Transverse colon (tissue), 4 donors: ENCODE results near the gene CLGN. TPM values are rescaled to one million over a fixed set of nuclear protein-coding genes. Genes with fewer than 3 reads are reported as not detected.
"Not testable (repeated sequence)": the region's sequence is repeated elsewhere in the genome, so short reads cannot be mapped to it uniquely, and the experiment has no call there.

Source experiments
- DNase-seq: peaks from one replicate; pipeline ENCODE4 v3.0.0-alpha.2; 2019
- H3K27ac ChIP-seq, 4 donors: fragments of 200-600 bp; sonication (generic); 2 replicates each; pipeline ENCODE4 v1.5.1; 2016 to 2018; ENCODE audit warnings: inconsistent platforms in 4 of 4
- H3K27me3 ChIP-seq: fragments of 200-600 bp; sonication (generic); 2 replicates; pipeline ENCODE4 v1.5.1; 2017; ENCODE audit warnings: inconsistent platforms
- H3K36me3 ChIP-seq, 4 donors: fragments of 200-600 bp; sonication (generic); 2 replicates each; pipeline ENCODE4 v1.5.1; 2017 to 2019; ENCODE audit warnings: inconsistent platforms in 4 of 4
- H3K4me1 ChIP-seq, 4 donors: fragments of 200-600 bp; sonication (generic); 2 replicates each; pipeline ENCODE4 v1.5.1; 2017 to 2020; ENCODE audit warnings: inconsistent platforms in 4 of 4
- H3K4me3 ChIP-seq, 4 donors: fragments of 200-600 bp; sonication (generic); 1 replicate in 1 of 4; 2 replicates in 3 of 4; pipeline versions ENCODE4 v1.5.1 to v1.6.1; 2017 to 2019; ENCODE audit warnings: inconsistent platforms in 4 of 4
- H3K9me3 ChIP-seq, 2 donors: fragments of 200-600 bp; sonication (generic); 2 replicates each; pipeline ENCODE4 v1.5.1; 2017 to 2019; ENCODE audit warnings: inconsistent platforms in 2 of 2
- CTCF ChIP-seq, 5 experiments: fragments of 200-600 bp in 3 of 5; fragments of 450-650 bp in 2 of 5; sonication (generic) in 3 of 5; IDR thresholded peaks; 1 replicate in 2 of 5; 2 replicates in 3 of 5; pipeline ENCODE4 v1.5.1; 2016 to 2017; ENCODE audit warnings: antibody characterized with exemption in 5 of 5, inconsistent platforms in 3 of 5, mild to moderate bottlenecking in 2 of 5, moderate library complexity in 1 of 5
- EP300 ChIP-seq: sonication (generic); formaldehyde crosslinking; IDR thresholded peaks from one replicate; pipeline ENCODE4 v1.6.1; 2017; ENCODE audit warnings: antibody characterized with exemption, low read depth
- POLR2A ChIP-seq: fragments of 450-650 bp; IDR thresholded peaks from one replicate; pipeline ENCODE4 v1.6.1; 2016; ENCODE audit warnings: antibody characterized with exemption, mild to moderate bottlenecking, moderate library complexity
- POLR2AphosphoS5 ChIP-seq, 3 donors: sonication (generic); formaldehyde crosslinking; IDR thresholded peaks; one replicate each; pipeline ENCODE4 v1.6.1; 2016; ENCODE audit warnings: antibody characterized with exemption in 3 of 3
- WGBS, 2 donors: methylation state at CpG; one replicate each; pipeline ENCODE4 v1.1.5; 2018; ENCODE audit warnings: low coverage in 1 of 2; 5-methylcytosine and 5-hydroxymethylcytosine counted together
- in situ Hi-C, 4 donors: fragments of 200-750 bp; cut with MboI; loops; one replicate each; pipeline versions ENCODE4 v1.15.0 to v1.15.1; 2017; ENCODE audit warnings: low sequenced_read_pairs in 3 of 4, low pct_ligation_motif_present in 1 of 4, low pct_unique_long_range_greater_than_20kb in 1 of 4
- intact Hi-C: fragments of 100-400 bp; cut with DNase I; formaldehyde crosslinking; loops from one replicate; pipeline ENCODE4 v1.15.1; 2023; ENCODE audit warnings: low total_unique reads
- total RNA-seq, 4 donors: library from RNA; depleted of rRNA; stranded (reverse); fragments of >200 nt; gene quantifications; one replicate each; pipeline ENCODE4 v1.1.0, GENCODE V29; 2016

CLGN gene
- total RNA-seq, 4 donors from 2014 or later: 1.5 to 2.4 (median 1.5) TPM; not detected in 1

GRCh38 chr4:140463614-140464013 lies 36.2 kb upstream of the CLGN start:
- WGBS, 2 donors: 33 to 52% methylated on average over 1 of the region's 1 CpG
- Histone ChIP-seq H3K27ac (peak overlapping the region; percentile 36 to 72 (median 66)), H3K9me3 (no peaks in the 10 kb centered on the region), H3K27me3 (no peaks in the 10 kb centered on the region), H3K4me1 (peaks cover 0 to 15% (median 7%) of the 10 kb centered on the region in 4 donors), H3K4me3 (no peak overlapping the region), H3K36me3 (no peaks in the 10 kb centered on the region)
- intact Hi-C loops (no loop called here), in situ Hi-C loops (no loop called here)
- TF ChIP-seq POLR2AphosphoS5 (IDR thresholded peaks at IDR 0.05) (no peak), EP300 (no peak), POLR2A (no peak), CTCF (IDR thresholded peaks at IDR 0.05) (no peak)
- DNase-seq: no peak

GRCh38 chr4:140463182-140463581 lies 35.7 kb upstream of the CLGN start:
- in situ Hi-C loops (no loop called here), intact Hi-C loops (no loop called here)
- Histone ChIP-seq H3K4me3 (no peak overlapping the region), H3K27ac (peak overlapping the region; percentile 36 to 72 (median 66)), H3K9me3 (no peaks in the 10 kb centered on the region), H3K27me3 (no peaks in the 10 kb centered on the region), H3K36me3 (no peaks in the 10 kb centered on the region), H3K4me1 (peaks cover 0 to 15% (median 7%) of the 10 kb centered on the region in 4 donors)
- 38 to 66% methylated on average over 2 to 3 of the region's 3 CpGs for WGBS, 2 donors
- DNase-seq: peak; percentile 17
- no peak for TF ChIP-seq EP300
- no peak for TF ChIP-seq POLR2A
- no peak for TF ChIP-seq POLR2AphosphoS5 (IDR thresholded peaks at IDR 0.05)
- no peak for TF ChIP-seq CTCF (IDR thresholded peaks at IDR 0.05)

GRCh38 chr4:140450352-140450751 lies 22.9 kb upstream of the CLGN start:
- Histone ChIP-seq H3K27ac (no peak overlapping the region), H3K9me3 (no peaks in the 10 kb centered on the region), H3K27me3 (peaks cover 3% of the 10 kb centered on the region), H3K36me3 (no peaks in the 10 kb centered on the region), H3K4me3 (no peak overlapping the region), H3K4me1 (peaks cover 0 to 5% (median 0%) of the 10 kb centered on the region in 4 donors)
- intact Hi-C loops (no loop called here), in situ Hi-C loops (no loop called here)
- TF ChIP-seq POLR2A (no peak), EP300 (no peak), POLR2AphosphoS5 (IDR thresholded peaks at IDR 0.05) (no peak), CTCF (IDR thresholded peaks at IDR 0.05) (no peak)
- no peak for DNase-seq
- 20 to 28% methylated on average over 3 of the region's 3 CpGs for WGBS, 2 donors

- 17 to 31% methylated on average over 2 of the region's 2 CpGs for WGBS, 2 donors
- Histone ChIP-seq H3K36me3 (no peaks in the 10 kb centered on the region), H3K27me3 (peaks cover 3% of the 10 kb centered on the region), H3K4me1 (peaks cover 0 to 5% (median 0%) of the 10 kb centered on the region in 4 donors), H3K9me3 (no peaks in the 10 kb centered on the region), H3K27ac (no peak overlapping the region), H3K4me3 (no peak overlapping the region)
- DNase-seq: no peak
- intact Hi-C loops (no loop called here), in situ Hi-C loops (no loop called here)
- no peak for TF ChIP-seq EP300
- TF ChIP-seq POLR2A: no peak
Measured at GRCh38 chr4:140448830-140449229, 21.4 kb upstream of the CLGN start.

- 53 to 54% methylated on average over 3 of the region's 3 CpGs for WGBS, 2 donors
- no peak overlapping the region for H3K4me3 ChIP-seq
- H3K36me3 ChIP-seq: no peaks in the 10 kb centered on the region
- no peak for DNase-seq
- H3K4me1 ChIP-seq: peaks cover 0 to 5% (median 0%) of the 10 kb centered on the region in 4 donors
- no peaks in the 10 kb centered on the region for H3K9me3 ChIP-seq
- H3K27ac ChIP-seq: no peak overlapping the region
- in situ Hi-C loops: no loop called here
- intact Hi-C loops: no loop called here
- TF ChIP-seq POLR2A: no peak
- no peak for TF ChIP-seq CTCF (IDR thresholded peaks at IDR 0.05)
- TF ChIP-seq EP300: no peak
- no peak for TF ChIP-seq POLR2AphosphoS5 (IDR thresholded peaks at IDR 0.05)
- peaks cover 3% of the 10 kb centered on the region for H3K27me3 ChIP-seq
Measured at GRCh38 chr4:140448162-140448561, 20.7 kb upstream of the CLGN start.

- H3K27me3 ChIP-seq, H3K27ac ChIP-seq, in situ Hi-C loops, H3K4me1 ChIP-seq, H3K9me3 ChIP-seq, intact Hi-C loops, H3K4me3 ChIP-seq, DNase-seq, H3K36me3 ChIP-seq: not testable (repeated sequence)
- 89 to 93% methylated on average over 4 of the region's 4 CpGs for WGBS, 2 donors
Measured at GRCh38 chr4:140444347-140444746, 16.9 kb upstream of the CLGN start.
